Prostate gland (tissue), 2 donors: ENCODE results near the gene CERS6.

Experiments
- POLR2A ChIP-seq: fragments of 450-650 bp; IDR thresholded peaks from one replicate; pipeline ENCODE4 v1.6.1; 2016; ENCODE audit warnings: antibody characterized with exemption, mild to moderate bottlenecking
- POLR2AphosphoS5 ChIP-seq: sonication (generic); formaldehyde crosslinking; IDR thresholded peaks from one replicate; pipeline ENCODE4 v1.6.1; 2017; ENCODE audit warnings: antibody characterized with exemption
- TF ChIP-seq, protein P1 (sequence below), 4 experiments: fragments of 200-600 bp in 2 of 4; fragments of 450-650 bp in 2 of 4; sonication (generic) in 2 of 4; IDR thresholded peaks; 1 replicate in 3 of 4; 2 replicates in 1 of 4; pipeline ENCODE4 v1.5.1; 2016 to 2019; ENCODE audit warnings: antibody characterized with exemption in 4 of 4, mild to moderate bottlenecking in 2 of 4, moderate library complexity in 2 of 4

DNA sequence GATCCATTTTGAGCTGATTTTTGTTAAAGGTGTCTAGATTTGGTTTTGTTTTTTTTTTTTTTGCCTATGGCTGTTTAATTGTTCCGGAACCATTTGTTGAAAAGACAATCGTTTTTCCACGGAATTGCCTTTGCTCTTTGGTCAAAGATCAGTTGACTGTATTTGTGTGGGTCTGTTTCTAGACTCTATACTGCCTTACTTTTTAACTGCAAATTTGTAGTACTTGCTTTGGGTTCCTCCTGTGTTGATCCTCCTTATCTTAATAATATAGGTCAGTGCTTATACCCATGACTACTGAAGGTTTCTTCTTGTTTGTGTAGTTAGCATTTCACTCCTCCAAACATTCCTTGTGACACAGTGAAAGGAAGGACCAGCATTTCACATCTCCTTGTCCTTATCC is 30.4 kb downstream of the CERS6 start:
- TF ChIP-seq, protein P1, sequence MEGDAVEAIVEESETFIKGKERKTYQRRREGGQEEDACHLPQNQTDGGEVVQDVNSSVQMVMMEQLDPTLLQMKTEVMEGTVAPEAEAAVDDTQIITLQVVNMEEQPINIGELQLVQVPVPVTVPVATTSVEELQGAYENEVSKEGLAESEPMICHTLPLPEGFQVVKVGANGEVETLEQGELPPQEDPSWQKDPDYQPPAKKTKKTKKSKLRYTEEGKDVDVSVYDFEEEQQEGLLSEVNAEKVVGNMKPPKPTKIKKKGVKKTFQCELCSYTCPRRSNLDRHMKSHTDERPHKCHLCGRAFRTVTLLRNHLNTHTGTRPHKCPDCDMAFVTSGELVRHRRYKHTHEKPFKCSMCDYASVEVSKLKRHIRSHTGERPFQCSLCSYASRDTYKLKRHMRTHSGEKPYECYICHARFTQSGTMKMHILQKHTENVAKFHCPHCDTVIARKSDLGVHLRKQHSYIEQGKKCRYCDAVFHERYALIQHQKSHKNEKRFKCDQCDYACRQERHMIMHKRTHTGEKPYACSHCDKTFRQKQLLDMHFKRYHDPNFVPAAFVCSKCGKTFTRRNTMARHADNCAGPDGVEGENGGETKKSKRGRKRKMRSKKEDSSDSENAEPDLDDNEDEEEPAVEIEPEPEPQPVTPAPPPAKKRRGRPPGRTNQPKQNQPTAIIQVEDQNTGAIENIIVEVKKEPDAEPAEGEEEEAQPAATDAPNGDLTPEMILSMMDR (IDR thresholded peaks at IDR 0.05) = no peak
- no peak for TF ChIP-seq POLR2AphosphoS5
- TF ChIP-seq POLR2A = no peak
